Measurements from ENCODE around the gene USE1. TPM values are rescaled to one million over a fixed set of nuclear protein-coding genes. Genes with fewer than 3 reads are reported as not detected.

USE1 gene
- total and polyA plus RNA-seq, 2 of the 4 experiments (the other 2 are of a cell fraction), result 17.2 to 24.2 TPM

GRCh38 chr19:17232258-17232657, 17.1 kb downstream of the USE1 start:
- Histone ChIP-seq H3K36me3 (ENCODE audit: control insufficient read depth, insufficient read depth, low read length) (peaks cover 36% of the 10 kb centered on the region), H4K91ac (ENCODE audit: insufficient read depth, low read depth, low read length) (no peak overlapping the region), H3K14ac (replicated peaks; ENCODE audit: low read depth, low read length) (no peak overlapping the region), H3K4me1 (ENCODE audit: control insufficient read depth, insufficient read depth, low read length) (peaks cover 12% of the 10 kb centered on the region), H2BK5ac (ENCODE audit: low read depth, low read length, poor library complexity, severe bottlenecking) (no peak overlapping the region), H3K27me3 (ENCODE audit: control insufficient read depth, insufficient read depth, low read length) (no peaks in the 10 kb centered on the region), H3K18ac (ENCODE audit: low read depth, low read length) (no peak overlapping the region), H4K20me1 (ENCODE audit: insufficient read depth, low read length) (peaks cover 11% of the 10 kb centered on the region), H2AFZ (replicated peaks; ENCODE audit: low read length, poor library complexity) (no peak overlapping the region), H3K56ac (ENCODE audit: extremely low read depth, insufficient read depth, low read length) (no peak overlapping the region), H3K23ac (ENCODE audit: low read depth, low read length) (no peak overlapping the region), H4K8ac (ENCODE audit: low read depth in 2 of 2, low read length in 2 of 2) (no peak overlapping the region), H2BK120ac (ENCODE audit: low read depth, low read length) (no peak overlapping the region), H2BK20ac (ENCODE audit: low read depth, low read length) (no peak overlapping the region), H2BK15ac (ENCODE audit: low read depth, low read length) (no peak overlapping the region), H3K9me3 (ENCODE audit: control insufficient read depth, insufficient read depth, low read length) (no peaks in the 10 kb centered on the region), H3K4me2 (ENCODE audit: low read depth, low read length) (no peak overlapping the region), H2AK5ac (ENCODE audit: low read depth, low read length) (no peak overlapping the region), H3K9ac (ENCODE audit: low read depth, low read length) (no peak overlapping the region), H2AK9ac (replicated peaks; ENCODE audit: low read depth, low read length, poor library complexity) (no peak overlapping the region), H4K5ac (ENCODE audit: low read depth, low read length) (no peak overlapping the region), H3K9me1 (ENCODE audit: insufficient read depth, low read length) (peaks cover 10% of the 10 kb centered on the region), H3K4ac (ENCODE audit: low read depth, low read length) (no peak overlapping the region), H3K27ac (ENCODE audit: insufficient read depth, low read length) (no peak overlapping the region), H3K4me3 (ENCODE audit: insufficient read depth, low read depth, low read length) (no peak overlapping the region), H3K79me1 (ENCODE audit: low read depth in 1 of 2, low read length in 2 of 2) (peaks cover 26 to 66% of the 10 kb centered on the region in 2 experiments)
- intact Hi-C loops (cut with micrococcal nuclease) (no loop called here), dilution Hi-C loops (cut with HindIII; ENCODE audit: low sequenced_read_pairs, unreplicated experiment) (no loop called here), in situ Hi-C loops (cut with MboI; ENCODE audit: low sequenced_read_pairs) (no loop called here)
- no peak for DNase-seq
- no peak for ATAC-seq (ENCODE audit: low read depth)
- TSS peak; percentile 60 for BruUV-seq (replicated peaks)
- CTCF ChIA-PET, result no interaction called here
- POLR2A ChIA-PET (ENCODE audit: unreplicated experiment), result no interaction called here
- WGBS, 2 experiments (ENCODE audit: extremely low coverage in 2 of 2, insufficient read length in 1 of 2), result 91% methylated on average over 16 of the region's 25 CpGs; no CpG with 5 or more reads in 1 of the 2 experiments
- TF ChIP-seq BHLHE40 (IDR thresholded peaks at IDR 0.05; ENCODE audit: low read depth, low read length) (no peak), USF2 (IDR thresholded peaks at IDR 0.05; ENCODE audit: low read depth, low read length) (no peak), FOS (IDR thresholded peaks at IDR 0.05; ENCODE audit: low read depth, low read length) (no peak), RAD21 (IDR thresholded peaks at IDR 0.05; ENCODE audit: low read length) (no peak), POLR2A (IDR thresholded peaks at IDR 0.05; ENCODE audit: low read depth, low read length) (no peak), RFX5 (IDR thresholded peaks at IDR 0.05; ENCODE audit: low read depth, low read length) (no peak), MXI1 (IDR thresholded peaks at IDR 0.05; ENCODE audit: borderline replicate concordance, low read depth, low read length) (no peak), ELK1 (IDR thresholded peaks at IDR 0.05; ENCODE audit: borderline replicate concordance, low read depth, low read length) (no peak), CTCF (conservative IDR thresholded peaks at IDR 0.05; ENCODE audit: low read depth, low read length) (no peak)

All from IMR-90 (cell line).